HG02798 (cell line): ENCODE results near the gene CARM1.

Source experiments
- ATAC-seq: cut with Tn5 transposase; IDR thresholded peaks from one replicate; pipeline ENCODE4 v1.9.1; 2021; ENCODE audit warnings: mild to moderate bottlenecking; ENCODE audit not compliant: unreplicated experiment, poor library complexity

Gene CARM1

DNA sequence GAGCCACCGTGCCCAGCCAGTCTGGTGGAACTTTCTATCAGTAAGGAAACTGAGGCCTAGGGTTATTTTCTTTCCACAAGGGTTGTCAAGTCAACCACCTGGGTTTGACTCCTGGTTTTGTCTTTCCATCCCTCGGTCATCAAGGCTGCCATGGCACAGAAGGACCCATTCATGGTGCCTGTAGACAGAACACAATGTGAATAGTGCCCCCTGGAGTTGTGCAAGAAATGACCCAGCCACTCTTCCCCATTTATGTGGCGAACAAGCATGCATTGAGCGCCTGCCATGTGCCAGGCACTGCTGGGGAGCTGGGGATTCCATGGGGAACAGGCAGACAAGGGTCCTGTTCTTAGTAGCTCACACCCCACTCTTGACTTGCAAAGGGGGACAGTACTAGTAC, 93.5 kb downstream of the CARM1 start:
- ATAC-seq: no peak

DNA sequence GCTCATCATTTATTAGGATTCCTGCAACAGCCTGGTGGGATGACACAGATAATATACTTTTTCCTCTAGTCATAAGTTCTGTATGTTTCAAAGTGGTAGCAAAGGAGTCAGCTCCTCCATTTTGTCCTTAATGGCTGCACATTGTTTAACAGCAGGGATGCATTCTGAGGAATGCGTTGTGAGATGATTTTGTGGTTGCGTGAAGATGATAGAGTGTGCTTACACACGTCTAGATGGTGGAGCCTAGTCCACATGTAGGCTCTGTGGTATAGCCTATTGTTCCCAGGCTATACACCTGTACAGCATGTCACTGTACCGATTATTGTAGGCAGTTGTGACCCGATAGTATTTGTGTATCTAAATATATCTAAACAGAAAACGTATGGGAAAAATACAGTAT, 94.0 kb downstream of the CARM1 start:
- no peak for ATAC-seq

DNA sequence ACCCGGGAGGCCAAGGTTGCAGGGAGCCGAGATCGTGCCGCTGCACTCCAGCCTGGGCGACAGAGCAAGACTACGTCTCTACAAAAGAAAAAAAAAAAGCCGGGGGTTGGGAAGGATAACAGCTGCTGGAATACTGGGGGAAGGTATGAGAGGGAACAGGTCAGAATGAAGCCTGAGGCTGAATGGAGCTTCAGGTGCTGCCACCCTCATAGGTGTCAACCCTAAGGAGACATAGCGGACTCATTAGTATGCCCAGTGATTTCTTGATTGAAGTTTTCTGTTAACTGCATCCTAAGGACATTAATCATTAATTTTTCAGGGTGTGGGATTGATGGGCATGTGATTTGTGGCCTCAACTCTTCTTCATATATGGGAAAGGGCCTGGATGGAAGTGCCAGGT, 95.5 kb downstream of the CARM1 start:
- no peak for ATAC-seq

DNA sequence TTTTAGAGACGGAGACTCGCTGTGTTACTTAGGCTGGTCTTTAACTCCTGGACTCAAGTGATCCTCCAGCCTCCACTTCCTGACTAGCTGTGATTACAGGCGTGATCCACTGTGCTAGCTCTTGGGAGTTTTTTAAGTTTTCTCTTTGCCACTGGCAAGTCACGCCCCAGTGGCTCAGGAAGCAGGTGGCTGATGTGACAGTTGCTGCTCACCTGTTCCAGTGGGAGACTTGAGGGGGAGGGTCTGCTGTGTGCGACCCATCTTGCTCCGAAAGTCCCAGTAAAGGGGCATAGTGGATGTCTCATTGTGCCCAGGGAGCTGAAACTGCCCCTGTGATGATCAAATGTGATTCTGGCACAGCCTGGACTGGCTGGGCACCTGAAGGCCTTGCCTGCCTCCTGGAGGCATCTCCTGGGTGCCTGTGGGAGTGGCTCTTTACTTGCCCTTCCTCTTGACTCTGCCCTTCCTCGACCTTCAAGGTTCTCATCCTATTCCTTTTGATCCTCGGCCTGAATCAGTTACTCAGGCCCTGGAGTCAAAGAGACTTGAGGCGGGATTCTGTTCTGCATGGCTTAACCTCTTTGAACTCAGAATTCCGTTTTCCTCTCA, 97.3 kb downstream of the CARM1 start:
- no peak for ATAC-seq

DNA sequence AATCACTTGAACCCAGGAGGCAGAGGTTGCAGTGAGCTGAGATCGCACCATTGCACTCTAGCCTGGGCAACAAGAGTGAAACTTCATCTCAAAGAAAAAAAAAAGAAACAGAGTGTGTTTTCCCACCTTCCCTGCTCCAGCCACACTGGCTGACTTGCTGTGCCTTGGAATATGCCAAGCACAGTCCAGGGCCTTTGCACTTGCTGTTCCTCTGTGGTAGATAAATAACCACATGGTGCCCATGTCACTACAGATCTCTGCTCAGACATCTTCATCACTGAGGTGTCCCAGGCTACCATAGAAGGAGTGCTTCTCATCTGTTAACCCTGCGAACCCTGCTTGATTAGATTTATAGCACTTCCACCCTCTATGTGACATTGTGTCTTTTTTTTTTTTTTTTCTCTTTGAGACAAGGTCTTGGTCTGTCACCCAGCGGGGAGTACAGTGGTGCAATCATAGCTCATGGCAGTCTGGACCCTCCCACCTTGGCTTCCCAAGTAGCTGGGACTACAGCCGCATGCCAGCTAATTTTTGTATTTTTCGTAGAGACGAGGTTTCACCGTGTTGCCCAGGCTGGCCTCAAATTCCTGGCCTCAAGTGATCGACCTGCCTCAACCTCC, 99.9 kb downstream of the CARM1 start:
- ATAC-seq: no peak
